GM18873 (cell line): Measurements from ENCODE around the gene PPP1R18.
"Not testable (repeated sequence)": the region's sequence is repeated elsewhere in the genome, so short reads cannot be mapped to it uniquely, and the experiment has no call there.

Experiments
- ATAC-seq: cut with Tn5 transposase; IDR thresholded peaks from one replicate; pipeline ENCODE4 v1.9.1; 2021; ENCODE audit warnings: mild to moderate bottlenecking, moderate library complexity, moderate number of reproducible peaks; ENCODE audit not compliant: unreplicated experiment, low FRiP score

The PPP1R18 gene

GRCh38 chr6:30670760-30671527 lies 15.5 kb downstream of the PPP1R18 start:
- ATAC-seq = no peak

- ATAC-seq = not testable (repeated sequence)
These were observed 20.1 kb downstream of the PPP1R18 start for GRCh38 chr6:30666300-30666699.

GRCh38 chr6:30664994-30665767 lies 21.3 kb downstream of the PPP1R18 start:
- ATAC-seq = no peak

GRCh38 chr6:30657922-30658321 lies 28.5 kb downstream of the PPP1R18 start:
- ATAC-seq = not testable (repeated sequence)

GRCh38 chr6:30657454-30657853 lies 29.0 kb downstream of the PPP1R18 start:
- ATAC-seq = no peak

GRCh38 chr6:30656513-30656912 lies 29.9 kb downstream of the PPP1R18 start:
- ATAC-seq = no peak

GRCh38 chr6:30655743-30656094 lies 30.7 kb downstream of the PPP1R18 start:
- no peak for ATAC-seq

- ATAC-seq = no peak
These were observed 31.4 kb downstream of the PPP1R18 start for GRCh38 chr6:30654798-30655742.

GRCh38 chr6:30651143-30651542 lies 35.3 kb downstream of the PPP1R18 start:
- no peak for ATAC-seq

- ATAC-seq = peak; percentile 37
These were observed 39.0 kb downstream of the PPP1R18 start for GRCh38 chr6:30647242-30648116.

GRCh38 chr6:30646450-30647241 lies 39.8 kb downstream of the PPP1R18 start, which contains the start of gene C6orf136:
C6orf136 (plus strand) TSS chr6:30647133; CDS start chr6:30647232, 99 bp downstream.
- ATAC-seq = peak; percentile 38

GRCh38 chr6:30645989-30646388 lies 40.5 kb downstream of the PPP1R18 start:
- no peak for ATAC-seq

- ATAC-seq = no peak
These were observed 41.7 kb downstream of the PPP1R18 start for GRCh38 chr6:30644769-30645168.

GRCh38 chr6:30643656-30644055 lies 42.8 kb downstream of the PPP1R18 start:
- no peak for ATAC-seq

GRCh38 chr6:30641048-30641447 lies 45.4 kb downstream of the PPP1R18 start:
- no peak for ATAC-seq

GRCh38 chr6:30640481-30640880 lies 46.0 kb downstream of the PPP1R18 start:
- ATAC-seq = no peak

- ATAC-seq = no peak
These were observed 50.6 kb downstream of the PPP1R18 start for GRCh38 chr6:30635834-30636233.

GRCh38 chr6:30626484-30627366 lies 59.7 kb downstream of the PPP1R18 start, which contains the start of gene ATAT1:
ATAT1 (plus strand) TSS chr6:30626874.
- ATAC-seq = no peak
